GM20000 (cell line): ENCODE measurements around the gene NEFH.

ENCODE experiments used
- DNase-seq: peaks from one replicate; pipeline ENCODE4 v3.0.0; 2012; ENCODE audit warnings: low spot score
- CTCF ChIP-seq: IDR thresholded peaks from 2 replicates; pipeline ENCODE4 v1.5.1; 2012; ENCODE audit warnings: mild to moderate bottlenecking, control low read depth; ENCODE audit errors: extremely low read depth, missing control alignments

Gene NEFH

DNA sequence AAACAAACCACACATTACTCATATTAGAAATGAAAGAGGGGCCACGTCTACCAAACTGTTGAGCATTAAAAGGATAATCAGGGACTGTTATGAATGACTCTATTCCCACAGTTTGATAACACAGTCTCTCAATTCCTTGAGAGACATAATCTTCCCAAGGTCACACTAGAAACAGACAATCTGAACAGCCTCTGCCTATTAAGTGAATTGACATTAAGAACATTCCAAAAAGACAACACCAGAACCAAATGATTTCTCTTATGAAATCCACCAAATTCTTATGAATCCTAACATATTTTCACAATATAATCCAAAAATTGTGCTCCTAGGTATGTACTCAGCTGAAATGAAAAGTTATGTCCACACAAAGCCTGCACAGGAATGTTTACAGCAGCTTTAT lies 37.0 kb upstream of the NEFH start:
- TF ChIP-seq CTCF = no peak
- no peak for DNase-seq

DNA sequence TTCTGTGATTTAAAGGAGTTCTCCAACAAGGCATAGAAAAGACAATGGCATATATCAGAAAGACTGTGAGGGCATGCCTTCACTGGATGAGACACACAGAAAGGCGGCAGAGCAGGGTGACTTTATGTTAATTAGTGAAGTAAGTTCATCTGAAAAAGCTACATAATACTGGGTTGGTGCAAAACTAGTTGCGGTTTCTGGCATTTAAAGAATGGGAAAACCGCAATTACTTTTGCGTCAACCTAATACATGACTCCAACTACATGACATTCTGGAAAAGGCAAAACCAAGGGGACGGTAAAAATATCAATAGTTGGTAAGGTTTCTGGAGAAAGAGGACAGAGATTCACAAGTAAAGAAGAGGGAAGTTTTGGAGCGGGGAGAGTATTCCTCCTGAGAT lies 36.6 kb upstream of the NEFH start:
- TF ChIP-seq CTCF = no peak
- DNase-seq = no peak

GRCh38 chr22:29443861-29444792 lies 35.9 kb upstream of the NEFH start:
- no peak for TF ChIP-seq CTCF
- DNase-seq = no peak

DNA sequence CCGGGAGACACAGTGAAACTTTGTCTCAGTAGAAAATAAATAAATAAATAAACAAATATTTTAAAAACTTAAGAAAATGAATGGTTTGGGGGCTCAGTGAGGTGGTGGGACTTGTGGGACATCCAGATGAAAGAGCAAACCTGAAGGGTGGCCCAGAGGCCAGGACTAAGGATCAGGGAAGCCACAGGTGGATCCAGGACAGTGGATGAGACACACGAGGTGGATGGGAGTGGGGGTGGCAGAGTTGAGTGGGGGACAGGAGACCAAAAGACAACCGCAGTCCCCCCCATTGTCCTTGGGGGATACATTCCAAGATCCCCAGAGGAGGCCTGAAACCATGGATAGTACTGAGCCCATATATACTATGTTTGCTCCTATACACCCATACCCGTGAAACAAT lies 34.5 kb upstream of the NEFH start:
- no peak for TF ChIP-seq CTCF
- no peak for DNase-seq

DNA sequence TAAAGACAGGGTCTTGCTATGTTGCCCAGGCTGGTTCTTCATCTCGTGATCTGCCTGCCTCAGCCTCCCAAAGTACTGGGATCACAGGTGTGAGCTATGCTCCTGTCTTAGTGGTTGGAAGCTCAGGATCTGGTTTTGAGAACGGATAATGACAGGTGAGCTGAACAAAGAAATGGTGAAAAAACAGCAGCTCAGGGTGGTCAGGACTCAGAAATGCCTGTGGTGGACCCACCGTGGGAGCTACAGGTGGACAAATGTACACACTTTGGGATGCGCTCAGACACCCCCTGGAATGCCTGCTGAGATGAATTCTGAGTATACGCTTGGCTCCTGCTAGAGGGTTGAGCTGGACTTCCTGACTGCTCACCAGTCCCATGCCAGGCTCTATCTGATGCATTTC lies 32.1 kb upstream of the NEFH start:
- TF ChIP-seq CTCF = no peak
- DNase-seq = no peak

- DNase-seq = no peak
- TF ChIP-seq CTCF = no peak
These were observed 30.6 kb upstream of the NEFH start for GRCh38 chr22:29449296-29449875.

DNA sequence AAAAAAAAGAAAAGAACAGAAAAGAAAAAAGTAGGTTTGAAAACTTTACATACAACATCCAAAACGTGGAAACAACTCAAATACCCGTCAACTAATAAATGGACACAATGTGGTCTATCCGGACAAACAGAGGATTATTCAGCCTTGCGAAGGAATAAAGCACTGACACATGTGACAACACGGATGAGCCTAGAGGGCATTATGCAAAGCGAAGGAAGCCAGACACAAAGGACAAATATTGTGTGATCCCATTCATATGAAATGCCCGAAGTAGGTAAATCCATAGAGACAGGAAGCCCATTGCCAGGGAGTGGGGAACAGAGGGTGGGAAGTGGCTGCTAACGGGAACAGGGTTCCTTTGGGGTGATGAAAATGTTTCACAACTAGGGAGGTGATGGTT lies 29.8 kb upstream of the NEFH start:
- TF ChIP-seq CTCF = no peak
- no peak for DNase-seq
